ENCODE measurements around the gene ERC2. TPM values are rescaled to one million over a fixed set of nuclear protein-coding genes. Genes with fewer than 3 reads are reported as not detected.

ERC2 gene
- total and polyA plus RNA-seq, 2 of the 8 experiments (the other 6 are each of a cell fraction or from before 2014, with no cell fraction given), result 16.4 to 22.8 TPM

- no peak overlapping the region for H4K5ac ChIP-seq (ENCODE audit: insufficient read length, low read depth, low read length)
- no peak overlapping the region for H2AK5ac ChIP-seq (ENCODE audit: low read depth, low read length)
- H3K4me3 ChIP-seq (ENCODE audit: extremely low read depth in 1 of 4, insufficient read depth in 2 of 4, low read depth in 3 of 4, low read length in 4 of 4), result no peak overlapping the region
- H2BK12ac ChIP-seq (ENCODE audit: low read depth, low read length), result no peak overlapping the region
- peaks cover 0 to 1% (median 0%) of the 10 kb centered on the region in 4 experiments; a peak in 1 of 7 replicates for H3K27me3 ChIP-seq (replicated peaks in 1 of 4; ENCODE audit: control insufficient read depth in 3 of 4, extremely low read depth in 1 of 4, insufficient read depth in 3 of 4, low read length in 3 of 4)
- CTCF ChIA-PET (ENCODE audit: partially characterized antibody), result interaction anchor here (0.6 to 1.4 kb wide), 2 partner anchors 265 to 908 kb away, joined by 3 read pairs; no protein-coding TSS in a partner anchor
- no peak overlapping the region for H2BK120ac ChIP-seq (replicated peaks; ENCODE audit: low read depth, low read length)
- H2BK5ac ChIP-seq (ENCODE audit: low read depth, low read length), result no peak overlapping the region
- no peaks in the 10 kb centered on the region for H3K36me3 ChIP-seq (ENCODE audit: control insufficient read depth in 2 of 4, insufficient read depth in 4 of 4, low read length in 3 of 4)
- H3K79me2 ChIP-seq (ENCODE audit: control insufficient read depth in 1 of 2, insufficient read depth in 2 of 2, low read length in 2 of 2), result no peaks in the 10 kb centered on the region
- H2AFZ ChIP-seq (ENCODE audit: low read length), result no peak overlapping the region
- no peak overlapping the region for H2BK20ac ChIP-seq (ENCODE audit: low read length)
- no peak overlapping the region for H3K18ac ChIP-seq (ENCODE audit: extremely low read depth, low read length)
- H3K23ac ChIP-seq (ENCODE audit: insufficient read length), result no peak overlapping the region
- no peaks in the 10 kb centered on the region for H4K20me1 ChIP-seq (replicated peaks in 1 of 2; ENCODE audit: control insufficient read depth in 1 of 2, insufficient read depth in 2 of 2, low read length in 2 of 2)
- no peak for DNase-seq (ENCODE audit: low read depth in 1 of 2, low spot score in 2 of 2)
- no peak overlapping the region for H3K4me2 ChIP-seq (ENCODE audit: insufficient read depth in 1 of 2, low read depth in 2 of 2, low read length in 2 of 2)
- no peak overlapping the region for H3K4ac ChIP-seq (replicated peaks; ENCODE audit: insufficient read length, low read depth, low read length)
- H3K23me2 ChIP-seq (ENCODE audit: low read depth, low read length), result no peaks in the 10 kb centered on the region
- H4K91ac ChIP-seq (replicated peaks; ENCODE audit: insufficient read length, low read length), result no peak overlapping the region
- no peak for FAIRE-seq
- no peak overlapping the region for H3K9ac ChIP-seq (replicated peaks in 1 of 4; ENCODE audit: extremely low read depth in 1 of 4, low read depth in 3 of 4, low read length in 3 of 4)
- no peak overlapping the region for H4K8ac ChIP-seq (ENCODE audit: extremely low read depth, insufficient read depth, low read length)
- peaks cover 3 to 5% (median 4%) of the 10 kb centered on the region in 4 experiments; a peak in 4 of 7 replicates for H3K4me1 ChIP-seq (replicated peaks in 1 of 4; ENCODE audit: control insufficient read depth in 3 of 4, insufficient read depth in 4 of 4, low read length in 3 of 4)
- H3K56ac ChIP-seq (replicated peaks; ENCODE audit: insufficient read length, low read depth, low read length), result no peak overlapping the region
- H3K27ac ChIP-seq (ENCODE audit: low read depth, low read length), result no peak overlapping the region
- 88% methylated on average over 6 of the region's 6 CpGs; no CpG with 5 or more reads in 1 of the 2 experiments for WGBS, 2 experiments (ENCODE audit: extremely low coverage in 1 of 2, insufficient coverage in 1 of 2, insufficient read length in 1 of 2, insufficient replicate concordance in 2 of 2, low coverage in 1 of 2, low lambda C conversion rate in 2 of 2, missing lambda C conversion rate in 1 of 2)
- H2BK15ac ChIP-seq (ENCODE audit: low read length), result no peak overlapping the region
- no peaks in the 10 kb centered on the region for H3K9me3 ChIP-seq (ENCODE audit: insufficient read depth in 2 of 2, low read depth in 1 of 2, low read length in 1 of 2)
- H3K14ac ChIP-seq (ENCODE audit: insufficient read length), result no peak overlapping the region
- H3K79me1 ChIP-seq (ENCODE audit: low read depth, low read length), result no peaks in the 10 kb centered on the region
- POLR2A ChIA-PET (ENCODE audit: partially characterized antibody), result interaction anchor here (0.9 kb wide), 1 partner anchor 9 kb away, joined by 3 read pairs; no protein-coding TSS in a partner anchor
Observed at GRCh38 chr3:55750525-55750924, 717.7 kb downstream of the ERC2 start.

Data from H1 (cell line).